Stimulated activated CD8-positive, alpha-beta memory T cell treated with anti-CD3 and anti-CD28 coated beads, Interleukin-4, amount 100 ng/mL, for 24 hours (primary cell): ENCODE data around the gene CERS5.
"Not testable (repeated sequence)": the region's sequence is repeated elsewhere in the genome, so short reads cannot be mapped to it uniquely, and the experiment has no call there.

Source experiments
- DNase-seq: peaks from one replicate; pipeline ENCODE4 v3.0.0-alpha.2; 2020; ENCODE audit warnings: low read depth

Gene CERS5

GRCh38 chr12:50103767-50104321 lies 63.3 kb downstream of the CERS5 start, which contains the start of gene GPD1:
Gene GPD1, plus strand, starts transcription at chr12:50104008. Its CDS starts 43 bp downstream, at chr12:50104051.
- no peak for DNase-seq

- DNase-seq: no peak
These were observed 63.8 kb downstream of the CERS5 start for GRCh38 chr12:50103351-50103750.

- no peak for DNase-seq
These were observed 64.4 kb downstream of the CERS5 start for GRCh38 chr12:50102646-50103309.

GRCh38 chr12:50102131-50102531 lies 65.0 kb downstream of the CERS5 start:
- no peak for DNase-seq

- DNase-seq: no peak
These were observed 65.5 kb downstream of the CERS5 start for GRCh38 chr12:50101663-50102062.

GRCh38 chr12:50100561-50100960 lies 66.6 kb downstream of the CERS5 start:
- no peak for DNase-seq

- DNase-seq: no peak
These were observed 67.7 kb downstream of the CERS5 start for GRCh38 chr12:50099302-50100008.

- no peak for DNase-seq
These were observed 69.2 kb downstream of the CERS5 start for GRCh38 chr12:50097952-50098351.

- DNase-seq: no peak
These were observed 76.8 kb downstream of the CERS5 start for GRCh38 chr12:50090391-50090790.

GRCh38 chr12:50089730-50090129 lies 77.4 kb downstream of the CERS5 start:
- no peak for DNase-seq

GRCh38 chr12:50088577-50089335 lies 78.4 kb downstream of the CERS5 start:
- DNase-seq: peak; percentile 25

GRCh38 chr12:50087995-50088394 lies 79.2 kb downstream of the CERS5 start:
- no peak for DNase-seq

- DNase-seq: no peak
These were observed 80.0 kb downstream of the CERS5 start for GRCh38 chr12:50087151-50087550.

- no peak for DNase-seq
These were observed 81.0 kb downstream of the CERS5 start for GRCh38 chr12:50086148-50086547.

- DNase-seq: no peak
These were observed 81.5 kb downstream of the CERS5 start for GRCh38 chr12:50085615-50086072.

- peak; percentile 85 for DNase-seq
These were observed 82.2 kb downstream of the CERS5 start, which contains the start of gene SMARCD1 for GRCh38 chr12:50084775-50085614. Gene SMARCD1, plus strand, starts transcription at chr12:50085342. Its CDS starts 28 bp downstream, at chr12:50085370.

GRCh38 chr12:50084409-50084774 lies 82.8 kb downstream of the CERS5 start:
- not testable (repeated sequence) for DNase-seq

- no peak for DNase-seq
These were observed 83.9 kb downstream of the CERS5 start for GRCh38 chr12:50083301-50083700.

- DNase-seq: no peak
These were observed 84.5 kb downstream of the CERS5 start for GRCh38 chr12:50082644-50083043.

- no peak for DNase-seq
These were observed 85.9 kb downstream of the CERS5 start for GRCh38 chr12:50081096-50081808.

- no peak for DNase-seq
These were observed 87.4 kb downstream of the CERS5 start for GRCh38 chr12:50079771-50080170.
